H1 (cell line): ENCODE measurements around the gene VSIR. TPM values are rescaled to one million over a fixed set of nuclear protein-coding genes. Genes with fewer than 3 reads are reported as not detected.

Source experiments
- KDM4A ChIP-seq: IDR thresholded peaks from one replicate; pipeline ENCODE4 v1.7.1; 2012; ENCODE audit warnings: low read depth, mild to moderate bottlenecking, moderate library complexity, low read length, inconsistent platforms; ENCODE audit not compliant: severe bottlenecking
- NANOG ChIP-seq: IDR thresholded peaks from 2 replicates; pipeline ENCODE4 v1.6.1; 2011; ENCODE audit warnings: low read length, low read depth, mild to moderate bottlenecking, inconsistent platforms; ENCODE audit not compliant: insufficient read depth, poor library complexity, severe bottlenecking
- SP2 ChIP-seq: IDR thresholded peaks from 2 replicates; pipeline ENCODE4 v1.6.1; 2012; ENCODE audit warnings: mild to moderate bottlenecking, low read length, inconsistent platforms
- polyA plus RNA-seq, 7 experiments: library from polyadenylated mRNA; depleted of rRNA in 3 of 7; stranded (reverse) in 5 of 7; unstranded in 2 of 7; fragments of >200 nt in 5 of 7; fragments of 200-250 nt in 2 of 7; gene quantifications; 1 replicate in 5 of 7; 2 replicates in 1 of 7; 4 replicates in 1 of 7; pipeline versions ENCODE4 v1.2.1 to v1.2.3, GENCODE V29; 2011 to 2013; ENCODE audit warnings: missing spikeins in 2 of 7, mixed read lengths in 2 of 7
- total RNA-seq: library from RNA; stranded (reverse); fragmentation: NEBNext Ultra II Directional; extraction: Animal tissue kit (Norgen Biotek cat#: 25700); gene quantifications from 2 replicates; pipeline ENCODE4 v1.2.1, GENCODE V29; 2021

The VSIR gene
- total and polyA plus RNA-seq, 2 of the 8 experiments (the other 6 are each of a cell fraction or from before 2014, with no cell fraction given) = 0.33 TPM; not detected in 1

- TF ChIP-seq KDM4A (no peak), SP2 (no peak), NANOG (no peak)
Observed at GRCh38 chr10:71789871-71790270, 16.6 kb upstream of the VSIR start (continued).
